Erythroblast (primary cell): ENCODE measurements around the gene LYPD3.

Source experiments
- DNase-seq, 2 experiments: peaks; one replicate each; lab custom pipeline; 2025; lab: John Stamatoyannopoulos, UW
- GATA1 ChIP-seq: IDR thresholded peaks from 2 replicates; pipeline ENCODE4 v1.6.1; 2011; ENCODE audit warnings: low read depth, mild to moderate bottlenecking, control low read depth, low read length, moderate library complexity
- POLR2A ChIP-seq: IDR thresholded peaks from 2 replicates; pipeline ENCODE4 v1.6.1; 2011; ENCODE audit warnings: mild to moderate bottlenecking, low read length

Gene LYPD3

DNA sequence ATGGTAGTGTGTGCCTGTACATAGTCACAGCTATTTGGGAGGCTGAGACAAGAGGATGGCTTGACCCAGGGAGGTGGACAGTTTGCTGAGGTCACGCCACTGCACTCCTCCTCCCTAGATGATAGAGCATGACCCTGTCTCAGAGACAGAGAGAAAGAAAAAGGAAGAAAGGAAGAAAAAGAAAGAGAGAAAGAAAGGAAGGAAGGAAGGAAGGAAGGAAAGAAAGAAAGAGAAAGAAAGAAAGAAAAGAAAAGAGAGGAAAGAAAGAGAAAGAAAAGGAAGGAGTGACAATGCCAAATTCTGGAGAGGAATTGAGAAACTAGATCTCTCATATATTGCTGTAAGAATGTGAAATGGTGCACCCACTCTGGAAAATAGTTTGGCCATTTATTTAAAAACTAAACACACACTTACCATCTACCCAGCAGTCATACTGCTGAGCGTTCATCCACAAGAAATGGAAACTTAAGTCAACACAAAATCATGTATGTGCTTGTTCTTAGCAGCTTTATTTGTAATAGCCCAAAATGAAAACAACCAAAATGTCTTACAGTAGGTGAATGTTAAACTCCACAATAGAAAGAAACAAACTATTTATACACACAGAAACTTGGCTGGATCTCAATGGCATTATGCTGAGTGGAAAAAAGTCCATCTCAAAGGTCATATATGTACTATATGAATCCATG, 43.3 kb downstream of the LYPD3 start:
- DNase-seq, result no peak
- no peak for TF ChIP-seq GATA1
- no peak for TF ChIP-seq POLR2A

DNA sequence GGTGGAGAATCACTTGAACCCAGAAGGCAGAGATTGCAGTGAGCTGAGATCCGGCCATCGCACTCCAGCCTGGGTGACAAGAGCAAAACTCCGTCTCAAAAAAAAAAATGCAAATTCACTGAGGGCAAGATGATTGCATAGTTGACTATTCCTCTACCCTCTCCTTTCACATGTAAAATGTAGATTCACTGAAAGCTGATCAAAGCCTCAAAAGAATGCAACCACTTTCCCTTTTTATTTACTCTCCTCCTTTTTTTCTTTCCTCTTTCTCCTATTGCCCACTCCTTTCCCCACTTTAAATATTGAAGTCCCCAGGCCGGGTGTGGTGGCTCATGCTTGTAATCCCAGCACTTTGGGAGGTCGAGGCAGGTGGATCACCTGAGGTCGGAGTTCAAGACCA, 44.5 kb downstream of the LYPD3 start:
- TF ChIP-seq GATA1 (no peak), POLR2A (no peak)
- DNase-seq, result no peak

DNA sequence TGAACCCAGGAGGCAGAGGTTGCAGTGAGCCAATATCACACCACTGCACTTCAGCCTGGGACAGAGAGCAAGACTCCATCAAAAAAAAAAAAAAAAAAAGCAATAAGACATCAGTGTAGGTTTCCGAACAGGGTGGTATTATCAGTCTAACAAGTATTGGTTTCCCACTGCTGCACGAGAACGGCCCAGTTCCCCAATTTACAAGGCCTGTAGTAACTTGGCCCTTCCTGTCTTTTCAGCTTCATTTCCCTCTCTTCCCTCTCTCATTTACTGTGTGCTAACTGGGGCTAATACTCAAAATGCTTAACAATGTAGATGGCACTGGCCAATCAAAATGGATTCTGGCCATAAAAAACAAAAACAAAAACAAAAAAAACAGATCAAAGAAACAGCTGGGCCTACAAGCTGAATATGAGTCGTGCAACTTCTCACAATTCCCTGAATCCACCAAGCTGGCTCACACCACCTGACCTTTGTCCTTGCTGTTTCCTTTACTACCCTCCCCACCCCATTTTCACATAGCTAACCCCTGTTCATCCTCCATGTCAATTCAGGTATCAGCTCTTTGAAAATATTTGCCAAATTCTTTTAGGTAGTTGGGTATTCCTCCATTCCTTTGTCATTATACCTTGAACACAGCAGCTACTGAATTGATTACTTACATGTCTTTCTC, 48.3 kb downstream of the LYPD3 start:
- DNase-seq, result no peak
- TF ChIP-seq POLR2A (no peak), GATA1 (no peak)

DNA sequence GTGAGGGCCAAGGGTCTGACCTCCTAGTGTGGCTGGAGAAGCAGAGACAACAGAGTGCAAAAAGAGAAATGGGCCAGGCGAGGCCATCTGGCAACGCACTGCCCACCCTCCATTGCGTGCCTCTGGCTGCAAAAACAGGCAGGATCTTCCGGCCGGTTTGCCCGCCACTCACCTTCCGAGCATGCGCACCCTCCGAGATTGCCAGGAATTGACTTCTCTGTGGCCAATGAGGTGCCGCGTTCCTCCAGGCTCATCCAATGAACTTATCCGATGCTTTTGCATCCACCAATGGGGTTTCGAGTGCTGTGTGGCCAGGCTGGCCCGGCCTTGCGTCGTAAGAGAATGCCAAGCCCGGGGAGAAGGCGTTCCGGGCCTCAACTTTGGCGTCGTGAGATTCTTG, 50.9 kb downstream of the LYPD3 start, which contains the start of gene TEX101:
TSS of gene TEX101 (plus strand) at position 337 of the 400 bp plus-strand sequence. CDS start 1,030 bp downstream, outside the sequence.
- DNase-seq, result no peak
- TF ChIP-seq GATA1 (no peak), POLR2A (no peak)

DNA sequence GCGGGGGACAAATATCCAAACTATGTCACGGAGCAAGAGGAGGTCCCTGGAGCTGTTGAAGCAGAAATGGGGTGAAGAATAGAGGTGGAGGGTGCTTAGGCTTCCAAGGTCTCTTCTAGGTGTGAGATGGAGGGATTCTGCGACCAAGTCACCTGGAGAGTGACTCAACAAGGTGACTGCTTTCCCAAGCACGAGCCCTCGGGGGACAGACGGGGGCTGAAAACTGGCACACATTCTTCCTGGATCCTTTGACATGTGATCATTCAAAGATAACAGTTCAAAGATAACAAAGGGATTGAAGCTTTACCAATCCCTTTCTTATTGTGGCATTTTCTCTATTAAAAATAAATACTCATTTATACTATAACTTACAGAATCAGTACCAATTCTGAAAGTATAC, 53.0 kb downstream of the LYPD3 start:
- no peak for DNase-seq
- TF ChIP-seq POLR2A, result no peak
- TF ChIP-seq GATA1, result no peak
